Adrenal gland (tissue), 12 donors: ENCODE measurements around the gene PLEKHA7. TPM values are rescaled to one million over a fixed set of nuclear protein-coding genes. Genes with fewer than 3 reads are reported as not detected.
"Not testable (repeated sequence)": the region's sequence is repeated elsewhere in the genome, so short reads cannot be mapped to it uniquely, and the experiment has no call there.

Experiments used
- DNase-seq, 7 donors: peaks; one replicate each; pipeline ENCODE4 v3.0.0-alpha.2; 2019 to 2020
- H3K27ac ChIP-seq, 5 donors: fragments of 200-600 bp; sonication (generic) in 4 of 5; 1 replicate in 3 of 5; 2 replicates in 2 of 5; pipeline versions ENCODE4 v1.5.1 to v1.8.0; 2016 to 2020; ENCODE audit warnings: mild to moderate bottlenecking in 1 of 5
- H3K27me3 ChIP-seq: fragments of 200-600 bp; 2 replicates; pipeline ENCODE4 v1.8.0; 2021
- H3K36me3 ChIP-seq, 2 donors: fragments of 200-600 bp; replicated peaks in 1 of 2; 1 replicate in 1 of 2; 2 replicates in 1 of 2; pipeline versions ENCODE4 v1.5.1 to v1.8.0; 2018 to 2022
- H3K4me1 ChIP-seq, 2 donors: fragments of 200-600 bp; replicated peaks in 1 of 2; 1 replicate in 1 of 2; 2 replicates in 1 of 2; pipeline versions ENCODE4 v1.5.1 to v1.8.0; 2018 to 2021
- H3K4me3 ChIP-seq, 4 donors: fragments of 200-600 bp; sonication (generic) in 3 of 4; one replicate each; pipeline ENCODE4 v1.5.1; 2016 to 2018
- H3K9me3 ChIP-seq, 3 donors: fragments of 200-600 bp; sonication (generic) in 1 of 3; replicated peaks in 1 of 3; 1 replicate in 2 of 3; 2 replicates in 1 of 3; pipeline versions ENCODE4 v1.5.1 to v1.8.0; 2016 to 2021
- CTCF ChIP-seq, 6 experiments: fragments of 450-650 bp in 4 of 6; fragments of 200-600 bp in 2 of 6; sonication (generic) in 1 of 6; IDR thresholded peaks; 1 replicate in 5 of 6; 2 replicates in 1 of 6; pipeline versions ENCODE4 v1.5.1 to v1.8.0; 2016 to 2021; ENCODE audit warnings: antibody characterized with exemption in 6 of 6, mild to moderate bottlenecking in 2 of 6, moderate library complexity in 1 of 6
- POLR2A ChIP-seq, 2 donors: fragments of 450-650 bp; IDR thresholded peaks; one replicate each; pipeline ENCODE4 v1.6.1; 2017; ENCODE audit warnings: antibody characterized with exemption in 2 of 2, mild to moderate bottlenecking in 2 of 2, moderate library complexity in 1 of 2
- WGBS, 4 donors: extraction: QIAGEN DNeasy Blood & Tissue Kit in 2 of 4; methylation state at CpG; one replicate each; pipeline versions ENCODE4 v1.1.5 to v1.1.7; 2013 to 2017; 5-methylcytosine and 5-hydroxymethylcytosine counted together
- intact Hi-C, 2 donors: fragments of 100-400 bp; cut with DNase I; formaldehyde crosslinking; loops; one replicate each; pipeline versions ENCODE4 v1.14.1 to v1.15.0; 2022 to 2023
- polyA plus RNA-seq, 3 donors: library from polyadenylated mRNA; stranded (reverse); fragments of 200-250 nt in 2 of 3; fragments of 350-450 nt in 1 of 3; fragmentation: Illumina TruSeq in 1 of 3; extraction: RNeasy Lipid Tissue Mini Kit (QIAGEN cat#74804) in 1 of 3; gene quantifications; one replicate each; pipeline ENCODE4 v1.2.3, GENCODE V29; 2013 to 2014
- total RNA-seq, 9 donors: library from RNA; depleted of rRNA in 4 of 9; stranded (reverse); fragments of >200 nt in 4 of 9; fragments of 120-200 nt in 1 of 9; fragmentation: NEBNext Ultra II Directional in 1 of 9; extraction: Animal tissue kit (Norgen Biotek cat#: 25700) in 1 of 9; gene quantifications; one replicate each; pipeline versions ENCODE4 v1.1.0 to v1.2.4, GENCODE V29; 2013 to 2023
- donor health status: healthy with polysubstance abuse.
- donor health status: Bipolar disorder and iron deficiency.
- donor health status: DM: yes; HTN: yes; CAD: no.
- donor health status: DM: no; HTN: no; CAD: no.
- donor health status: DM: no; HTN: no; CAD: no.
- donor health status: DM: yes; HTN: yes; CAD: no.

The PLEKHA7 gene
- total and polyA plus RNA-seq, 12 donors, result 0.54 to 23.7 (median 2.7) TPM

GRCh38 chr11:17001806-17002205 is 12.4 kb downstream of the PLEKHA7 start:
- Histone ChIP-seq H3K36me3 (no peaks in the 10 kb centered on the region), H3K4me1 (no peaks in the 10 kb centered on the region), H3K27ac (no peak overlapping the region), H3K27me3 (no peaks in the 10 kb centered on the region), H3K4me3 (no peak overlapping the region), H3K9me3 (no peaks in the 10 kb centered on the region)
- no peak for DNase-seq
- 78 to 100% (median 90%) methylated on average over 1 to 3 of the region's 3 CpGs for WGBS, 4 donors
- TF ChIP-seq CTCF (IDR thresholded peaks at IDR 0.05), result no peak
- TF ChIP-seq POLR2A (IDR thresholded peaks at IDR 0.05), result no peak
- intact Hi-C loops, result no loop called here

- TF ChIP-seq CTCF (IDR thresholded peaks at IDR 0.05) (no peak), POLR2A (IDR thresholded peaks at IDR 0.05) (no peak)
- H3K4me3 ChIP-seq, result no peak overlapping the region
- no peak overlapping the region for H3K27ac ChIP-seq
- intact Hi-C loops, result no loop called here
- WGBS, 4 donors, result 72 to 92% (median 75%) methylated on average over 2 of the region's 2 CpGs
- H3K27me3 ChIP-seq, result no peaks in the 10 kb centered on the region
- no peaks in the 10 kb centered on the region for H3K36me3 ChIP-seq
- H3K4me1 ChIP-seq, result no peaks in the 10 kb centered on the region
- H3K9me3 ChIP-seq, result no peaks in the 10 kb centered on the region
- DNase-seq, result no peak
Measured at GRCh38 chr11:17000987-17001386, 13.2 kb downstream of the PLEKHA7 start.

GRCh38 chr11:17000253-17000652 is 14.0 kb downstream of the PLEKHA7 start:
- H3K27ac ChIP-seq, H3K9me3 ChIP-seq, intact Hi-C loops, H3K27me3 ChIP-seq, DNase-seq, H3K36me3 ChIP-seq, H3K4me3 ChIP-seq, H3K4me1 ChIP-seq: not testable (repeated sequence)
- whole genome bisulfite sequencing, 4 donors, result 82 to 100% (median 100%) methylated on average over 1 of the region's 1 CpG

- Histone ChIP-seq H3K4me3 (no peak overlapping the region), H3K4me1 (no peaks in the 10 kb centered on the region), H3K36me3 (no peaks in the 10 kb centered on the region), H3K27me3 (no peaks in the 10 kb centered on the region), H3K9me3 (no peaks in the 10 kb centered on the region), H3K27ac (no peak overlapping the region)
- TF ChIP-seq CTCF (IDR thresholded peaks at IDR 0.05) (no peak), POLR2A (IDR thresholded peaks at IDR 0.05) (no peak)
- DNase-seq, result no peak
- intact Hi-C loops, result no loop called here
- WGBS, 4 donors, result 70 to 91% (median 78%) methylated on average over 2 of the region's 2 CpGs
Measured at GRCh38 chr11:16999116-16999515, 15.1 kb downstream of the PLEKHA7 start.

- no peak for DNase-seq
- no peaks in the 10 kb centered on the region for H3K27me3 ChIP-seq
- intact Hi-C loops, result no loop called here
- no peaks in the 10 kb centered on the region for H3K9me3 ChIP-seq
- H3K4me3 ChIP-seq, result no peak overlapping the region
- H3K4me1 ChIP-seq, result no peaks in the 10 kb centered on the region
- H3K36me3 ChIP-seq, result no peaks in the 10 kb centered on the region
- 75 to 91% (median 82%) methylated on average over 7 of the region's 7 CpGs for WGBS, 4 donors
- H3K27ac ChIP-seq, result no peak overlapping the region
- TF ChIP-seq POLR2A (IDR thresholded peaks at IDR 0.05) (no peak), CTCF (IDR thresholded peaks at IDR 0.05) (no peak)
Measured at GRCh38 chr11:16997624-16998023, 16.6 kb downstream of the PLEKHA7 start.
